HPDE6-E6E7 (cell line): ENCODE measurements around the gene AADACL2.

ENCODE experiments used
- DNase-seq: peaks from one replicate; pipeline ENCODE4 v3.0.0; 2011; ENCODE audit warnings: missing footprints; ENCODE audit errors: extremely low spot score

AADACL2 gene

DNA sequence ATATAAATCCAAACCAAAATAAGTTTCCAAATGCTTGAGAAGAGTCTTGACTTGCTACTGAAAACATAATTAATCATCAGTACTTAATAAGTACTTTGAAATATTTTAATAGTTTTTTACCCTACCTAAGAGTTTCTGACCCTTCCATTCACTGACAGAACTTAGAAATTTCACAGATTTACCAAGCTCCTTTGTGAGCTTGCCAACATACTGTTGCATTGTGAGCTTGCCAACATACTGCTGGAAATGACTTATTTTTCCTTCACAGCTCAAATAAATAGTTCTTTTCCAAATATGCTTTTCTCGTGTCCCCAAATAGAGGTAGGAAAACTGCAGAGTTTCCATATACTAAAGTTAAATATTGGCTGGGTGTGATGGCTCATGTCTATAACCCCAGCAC is 70.5 kb downstream of the AADACL2 start:
- no peak for DNase-seq

DNA sequence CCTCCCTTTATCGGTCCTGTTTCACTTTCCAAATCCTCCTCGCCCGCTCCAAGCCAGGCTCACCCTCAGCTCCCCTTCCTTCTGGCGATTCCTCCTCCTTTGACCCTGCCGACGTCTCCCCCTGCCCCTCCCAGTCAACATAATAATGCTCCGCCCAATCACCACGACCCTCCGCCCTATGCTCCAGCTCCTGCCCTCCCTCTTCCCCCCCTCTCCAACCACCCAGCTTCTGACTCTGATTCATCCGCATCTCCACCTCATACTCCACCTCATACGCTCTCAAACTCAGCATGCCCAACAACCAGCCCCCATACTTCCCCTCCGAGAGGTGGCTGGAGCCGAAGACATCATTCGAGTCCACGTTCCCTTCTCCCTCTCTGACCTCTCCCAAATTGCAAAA is 73.1 kb downstream of the AADACL2 start:
- DNase-seq = no peak
